ENCODE results near the gene DUSP8. TPM values are rescaled to one million over a fixed set of nuclear protein-coding genes. Genes with fewer than 3 reads are reported as not detected.

DUSP8 gene
- total RNA-seq, 4 donors from 2014 or later, result 1.9 to 4.8 (median 3.0) TPM

GRCh38 chr11:1561955-1562354 is 10.1 kb downstream of the DUSP8 start:
- Histone ChIP-seq H3K27ac (no peak overlapping the region), H3K27me3 (no peaks in the 10 kb centered on the region), H3K36me3 (peaks cover 10% of the 10 kb centered on the region), H3K9me3 (no peaks in the 10 kb centered on the region), H3K4me3 (no peak overlapping the region), H3K4me1 (peaks cover 27% of the 10 kb centered on the region)
- peak in 1 of 2 donors; percentile 60 for DNase-seq (ENCODE audit: low spot score in 2 of 2)
- 58% methylated on average over 5 of the region's 5 CpGs for WGBS
- TF ChIP-seq EP300 (IDR thresholded peaks at IDR 0.05) (no peak), POLR2A (IDR thresholded peaks at IDR 0.05) (no peak), CTCF (IDR thresholded peaks at IDR 0.05) (no peak), POLR2AphosphoS5 (IDR thresholded peaks at IDR 0.05) (no peak)

- H3K4me1 ChIP-seq, result peaks cover 27% of the 10 kb centered on the region
- peaks cover 10% of the 10 kb centered on the region for H3K36me3 ChIP-seq
- 100% methylated on average over 2 of the region's 17 CpGs for WGBS
- H3K27me3 ChIP-seq, result no peaks in the 10 kb centered on the region
- DNase-seq (ENCODE audit: low spot score in 2 of 2), result no peak
- H3K9me3 ChIP-seq, result no peaks in the 10 kb centered on the region
- no peak for TF ChIP-seq POLR2AphosphoS5 (IDR thresholded peaks at IDR 0.05)
- H3K4me3 ChIP-seq, result no peak overlapping the region
- no peak overlapping the region for H3K27ac ChIP-seq
Observed at GRCh38 chr11:1561266-1561665, 10.8 kb downstream of the DUSP8 start.

GRCh38 chr11:1560649-1561251 is 11.3 kb downstream of the DUSP8 start:
- no peaks in the 10 kb centered on the region for H3K9me3 ChIP-seq
- WGBS, result 81% methylated on average over 2 of the region's 8 CpGs
- no peak for TF ChIP-seq CTCF (IDR thresholded peaks at IDR 0.05)
- no peak for TF ChIP-seq EP300 (IDR thresholded peaks at IDR 0.05)
- no peak for TF ChIP-seq POLR2A (IDR thresholded peaks at IDR 0.05)
- no peak for TF ChIP-seq POLR2AphosphoS5 (IDR thresholded peaks at IDR 0.05)
- peaks cover 27% of the 10 kb centered on the region for H3K4me1 ChIP-seq
- no peak for DNase-seq (ENCODE audit: low spot score in 2 of 2)
- H3K27ac ChIP-seq, result no peak overlapping the region
- no peaks in the 10 kb centered on the region for H3K27me3 ChIP-seq
- H3K36me3 ChIP-seq, result peaks cover 10% of the 10 kb centered on the region
- H3K4me3 ChIP-seq, result no peak overlapping the region

GRCh38 chr11:1560002-1560648 is 11.9 kb downstream of the DUSP8 start:
- DNase-seq (ENCODE audit: low spot score in 2 of 2), result peak in 1 of 2 donors; percentile 60
- 87% methylated on average over 10 of the region's 15 CpGs for WGBS
- no peak overlapping the region for H3K4me3 ChIP-seq
- H3K4me1 ChIP-seq, result peaks cover 27% of the 10 kb centered on the region
- no peaks in the 10 kb centered on the region for H3K9me3 ChIP-seq
- TF ChIP-seq POLR2A (IDR thresholded peaks at IDR 0.05) (no peak), EP300 (IDR thresholded peaks at IDR 0.05) (no peak), CTCF (IDR thresholded peaks at IDR 0.05) (no peak), POLR2AphosphoS5 (IDR thresholded peaks at IDR 0.05) (no peak)
- peaks cover 7% of the 10 kb centered on the region for H3K36me3 ChIP-seq
- no peaks in the 10 kb centered on the region for H3K27me3 ChIP-seq
- peak overlapping the region; percentile 72 for H3K27ac ChIP-seq

- H3K27ac ChIP-seq, result peak overlapping the region; percentile 72
- H3K9me3 ChIP-seq, result no peaks in the 10 kb centered on the region
- WGBS, result 50% methylated on average over 6 of the region's 29 CpGs
- peak; percentile 92 to 93 for DNase-seq (ENCODE audit: low spot score in 2 of 2)
- no peak for TF ChIP-seq EP300 (IDR thresholded peaks at IDR 0.05)
- TF ChIP-seq POLR2A (IDR thresholded peaks at IDR 0.05), result no peak
- peak; percentile 26 to 71 (median 48) for TF ChIP-seq POLR2AphosphoS5 (IDR thresholded peaks at IDR 0.05)
- no peak for TF ChIP-seq CTCF (IDR thresholded peaks at IDR 0.05)
- H3K4me3 ChIP-seq, result no peak overlapping the region
- peaks cover 29% of the 10 kb centered on the region for H3K4me1 ChIP-seq
- H3K36me3 ChIP-seq, result peaks cover 7% of the 10 kb centered on the region
- H3K27me3 ChIP-seq, result peaks cover 1% of the 10 kb centered on the region
Observed at GRCh38 chr11:1559111-1559951, 12.7 kb downstream of the DUSP8 start.

Measured in suprapubic skin (tissue), 4 donors.